Psoas muscle (tissue), 8 donors: Measurements from ENCODE around the gene CDH4. TPM values are rescaled to one million over a fixed set of nuclear protein-coding genes. Genes with fewer than 3 reads are reported as not detected.

ENCODE experiments used
- ATAC-seq, 4 donors: fragments of 200-7000 bp; cut with Tn5 transposase; one replicate each; pipeline ENCODE4 v1.9.1; 2020; ENCODE audit warnings: moderate library complexity in 3 of 4, mild to moderate bottlenecking in 2 of 4
- DNase-seq, 2 donors: peaks; one replicate each; pipeline ENCODE4 v3.0.0-alpha.2; 2020
- H3K27ac ChIP-seq: fragments of 200-600 bp; one replicate; pipeline ENCODE4 v1.8.0; 2022
- H3K27me3 ChIP-seq, 3 donors: fragments of 200-600 bp in 1 of 3; one replicate each; pipeline versions ENCODE4 v1.6.1 to v1.8.0; 2013 to 2022; ENCODE audit warnings: low read length in 2 of 3, mild to moderate bottlenecking in 2 of 3, moderate library complexity in 1 of 3; ENCODE audit not compliant: insufficient read depth in 3 of 3
- H3K36me3 ChIP-seq, 2 donors: fragments of 200-600 bp in 1 of 2; one replicate each; pipeline versions ENCODE4 v1.6.1 to v1.8.0; 2013 to 2022; ENCODE audit warnings: low read depth in 1 of 2, mild to moderate bottlenecking in 1 of 2, moderate library complexity in 1 of 2; ENCODE audit not compliant: insufficient read depth in 1 of 2
- H3K4me1 ChIP-seq: fragments of 200-600 bp; one replicate; pipeline ENCODE4 v1.8.0; 2022
- H3K4me3 ChIP-seq: fragments of 200-600 bp; one replicate; pipeline ENCODE4 v1.8.0; 2022; ENCODE audit warnings: mild to moderate bottlenecking
- H3K9me3 ChIP-seq: fragments of 200-600 bp; one replicate; pipeline ENCODE4 v1.8.0; 2022
- WGBS, 3 donors: extraction: QIAGEN DNeasy Blood & Tissue Kit; methylation state at CpG; one replicate each; pipeline versions ENCODE4 v1.1.6 to v1.1.7; 2013; 5-methylcytosine and 5-hydroxymethylcytosine counted together
- intact Hi-C, 2 donors: fragments of 100-400 bp; cut with DNase I; formaldehyde crosslinking; loops; one replicate each; pipeline versions ENCODE4 v1.11.0 to v1.14.2; 2022
- polyA plus RNA-seq, 3 donors: library from polyadenylated mRNA; stranded (reverse); fragments of 200-250 nt; gene quantifications; one replicate each; pipeline ENCODE4 v1.2.3, GENCODE V29; 2013
- total RNA-seq, 4 donors: library from RNA; stranded (reverse); fragmentation: NEBNext Ultra II Directional in 2 of 4; extraction: Animal tissue kit (Norgen Biotek cat#: 25700) in 2 of 4; gene quantifications; one replicate each; pipeline versions ENCODE4 v1.2.1 to v1.2.4, GENCODE V29; 2021 to 2023
- TF ChIP-seq, protein P1 (sequence below): fragments of 200-600 bp; IDR thresholded peaks from one replicate; pipeline ENCODE4 v1.8.0; 2022; ENCODE audit warnings: antibody characterized with exemption
- donor health status: healthy with polysubstance abuse.
- donor health status: DM: no; HTN: no; CAD: no; lungs with moderate emphysema.
- donor health status: Bipolar disorder and iron deficiency.
- donor health status: healthy.
- donor health status: DM: yes; HTN: yes; CAD: no.
- donor health status: DM: no; HTN: no; CAD: no.
- donor health status: DM: no; HTN: no; CAD: no.
- donor health status: DM: yes; HTN: yes; CAD: no.

CDH4 gene
- total and polyA plus RNA-seq, 7 donors = 0.26 to 1.0 (median 0.34) TPM

DNA sequence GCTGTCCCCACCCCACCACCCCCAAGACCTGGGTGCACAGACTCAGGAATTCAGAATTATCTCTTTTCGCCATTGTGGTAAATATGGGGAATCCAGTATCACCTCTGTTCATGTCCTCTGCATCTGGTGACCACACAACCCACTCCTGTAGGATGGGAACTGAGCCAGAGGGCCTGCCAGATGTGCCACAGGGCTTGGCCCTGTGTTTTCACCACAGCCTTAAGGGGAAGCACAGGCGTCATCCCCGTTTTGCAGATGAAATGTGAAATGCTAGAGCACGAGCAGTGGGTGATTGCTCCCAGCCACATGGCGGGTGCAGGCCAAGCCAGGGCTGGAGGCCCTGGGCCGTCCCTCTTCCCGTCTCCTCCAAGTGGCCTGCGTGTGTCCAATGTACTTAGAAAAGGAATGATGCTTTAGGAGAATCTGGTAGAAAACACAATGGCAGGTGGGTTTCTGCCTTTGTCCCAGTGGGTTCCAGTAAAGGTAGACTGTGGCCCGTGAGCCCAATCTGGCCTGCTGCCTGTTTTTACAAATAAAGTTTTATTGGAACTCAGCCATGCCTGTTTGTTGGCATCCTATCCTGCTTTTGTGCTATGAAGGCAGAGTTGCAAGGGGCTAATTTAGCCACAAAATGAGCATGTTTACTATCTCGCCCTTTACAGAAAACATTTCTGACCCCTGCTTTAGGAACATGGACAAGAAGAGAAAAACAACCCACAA, 309.2 kb downstream of the CDH4 start:
- WGBS, 3 donors = 74 to 84% (median 83%) methylated on average over 10 of the region's 10 CpGs
- Histone ChIP-seq H3K27me3 (no peaks in the 10 kb centered on the region), H3K4me3 (no peak overlapping the region)

DNA sequence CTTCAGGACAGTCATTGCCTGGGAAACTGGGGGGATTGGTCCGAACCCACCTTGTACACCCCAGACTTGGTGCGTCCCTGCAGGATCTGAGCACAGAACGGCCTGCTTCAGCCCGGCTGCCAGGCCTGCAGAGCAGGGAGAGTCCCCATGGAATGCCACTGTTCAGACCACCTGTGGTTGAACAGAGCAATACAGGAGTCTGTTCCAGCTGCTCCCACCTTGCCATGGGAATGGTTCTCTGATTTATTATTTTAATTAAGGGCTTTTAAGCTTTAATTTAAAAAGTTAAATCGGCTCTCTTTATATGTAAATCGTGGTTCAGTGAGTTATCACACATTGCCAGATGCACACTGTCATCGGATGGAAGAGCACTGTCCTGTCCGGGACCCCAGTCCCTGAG, 310.4 kb downstream of the CDH4 start:
- WGBS, 3 donors = 68 to 83% (median 72%) methylated on average over 8 of the region's 8 CpGs
- H3K4me1 ChIP-seq = no peaks in the 10 kb centered on the region
- no peak overlapping the region for H3K4me3 ChIP-seq
- H3K9me3 ChIP-seq = no peaks in the 10 kb centered on the region
- intact Hi-C loops = no loop called here
- no peaks in the 10 kb centered on the region for H3K36me3 ChIP-seq
- no peak for ATAC-seq
- H3K27ac ChIP-seq = no peak overlapping the region
- TF ChIP-seq, protein P1, sequence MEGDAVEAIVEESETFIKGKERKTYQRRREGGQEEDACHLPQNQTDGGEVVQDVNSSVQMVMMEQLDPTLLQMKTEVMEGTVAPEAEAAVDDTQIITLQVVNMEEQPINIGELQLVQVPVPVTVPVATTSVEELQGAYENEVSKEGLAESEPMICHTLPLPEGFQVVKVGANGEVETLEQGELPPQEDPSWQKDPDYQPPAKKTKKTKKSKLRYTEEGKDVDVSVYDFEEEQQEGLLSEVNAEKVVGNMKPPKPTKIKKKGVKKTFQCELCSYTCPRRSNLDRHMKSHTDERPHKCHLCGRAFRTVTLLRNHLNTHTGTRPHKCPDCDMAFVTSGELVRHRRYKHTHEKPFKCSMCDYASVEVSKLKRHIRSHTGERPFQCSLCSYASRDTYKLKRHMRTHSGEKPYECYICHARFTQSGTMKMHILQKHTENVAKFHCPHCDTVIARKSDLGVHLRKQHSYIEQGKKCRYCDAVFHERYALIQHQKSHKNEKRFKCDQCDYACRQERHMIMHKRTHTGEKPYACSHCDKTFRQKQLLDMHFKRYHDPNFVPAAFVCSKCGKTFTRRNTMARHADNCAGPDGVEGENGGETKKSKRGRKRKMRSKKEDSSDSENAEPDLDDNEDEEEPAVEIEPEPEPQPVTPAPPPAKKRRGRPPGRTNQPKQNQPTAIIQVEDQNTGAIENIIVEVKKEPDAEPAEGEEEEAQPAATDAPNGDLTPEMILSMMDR = no peak
- no peaks in the 10 kb centered on the region for H3K27me3 ChIP-seq
- DNase-seq = no peak

More for the DNA sequence above, 309.2 kb downstream of the CDH4 start:
- ATAC-seq = no peak
- Histone ChIP-seq H3K9me3 (no peaks in the 10 kb centered on the region), H3K27ac (no peak overlapping the region), H3K4me1 (no peaks in the 10 kb centered on the region), H3K36me3 (no peaks in the 10 kb centered on the region)
- intact Hi-C loops = no loop called here
- no peak for DNase-seq
- TF ChIP-seq, protein P1 = no peak

- no peaks in the 10 kb centered on the region for H3K9me3 ChIP-seq
- 69 to 74% (median 71%) methylated on average over 16 of the region's 16 CpGs for WGBS, 3 donors
- H3K4me1 ChIP-seq = no peaks in the 10 kb centered on the region
- TF ChIP-seq, protein P1 = no peak
- no peaks in the 10 kb centered on the region for H3K36me3 ChIP-seq
- intact Hi-C loops = no loop called here
- DNase-seq (no peak), ATAC-seq (no peak)
- no peak overlapping the region for H3K4me3 ChIP-seq
- no peak overlapping the region for H3K27ac ChIP-seq
- H3K27me3 ChIP-seq = no peaks in the 10 kb centered on the region
Observed at GRCh38 chr20:61562897-61563504, 310.9 kb downstream of the CDH4 start.

- TF ChIP-seq, protein P1 = no peak
- intact Hi-C loops = no loop called here
- ATAC-seq (no peak), DNase-seq (no peak)
- Histone ChIP-seq H3K27ac (no peak overlapping the region), H3K4me3 (no peak overlapping the region), H3K4me1 (no peaks in the 10 kb centered on the region), H3K9me3 (no peaks in the 10 kb centered on the region), H3K36me3 (no peaks in the 10 kb centered on the region), H3K27me3 (no peaks in the 10 kb centered on the region)
- WGBS, 3 donors = 86 to 90% (median 88%) methylated on average over 8 of the region's 8 CpGs
Observed at GRCh38 chr20:61564628-61565027, 312.6 kb downstream of the CDH4 start.
